ENCODE results near the gene ILF3.

ILF3 gene

GRCh38 chr19:10694706-10695307, 40.7 kb downstream of the ILF3 start:
- no peak for DNase-seq (ENCODE audit: extremely low read depth in 1 of 2, low read depth in 1 of 2)

GRCh38 chr19:10695401-10696398, 41.6 kb downstream of the ILF3 start:
- DNase-seq (ENCODE audit: extremely low read depth in 1 of 2, low read depth in 1 of 2), result peak; percentile 63 to 77

GRCh38 chr19:10699650-10700335, 45.6 kb downstream of the ILF3 start:
- DNase-seq (ENCODE audit: extremely low read depth in 1 of 2, low read depth in 1 of 2), result peak; percentile 34 to 55

- DNase-seq (ENCODE audit: extremely low read depth in 1 of 2, low read depth in 1 of 2), result no peak
Measured at GRCh38 chr19:10701955-10702525, 47.9 kb downstream of the ILF3 start.

- DNase-seq (ENCODE audit: extremely low read depth in 1 of 2, low read depth in 1 of 2), result no peak
Measured at GRCh38 chr19:10706990-10707389, 52.8 kb downstream of the ILF3 start.

GRCh38 chr19:10707440-10707839, 53.3 kb downstream of the ILF3 start:
- no peak for DNase-seq (ENCODE audit: extremely low read depth in 1 of 2, low read depth in 1 of 2)

- no peak for DNase-seq (ENCODE audit: extremely low read depth in 1 of 2, low read depth in 1 of 2)
Measured at GRCh38 chr19:10708291-10708690, 54.1 kb downstream of the ILF3 start.

- DNase-seq (ENCODE audit: extremely low read depth in 1 of 2, low read depth in 1 of 2), result no peak
Measured at GRCh38 chr19:10712045-10712444, 57.9 kb downstream of the ILF3 start.

GRCh38 chr19:10712754-10713153, 58.6 kb downstream of the ILF3 start:
- no peak for DNase-seq (ENCODE audit: extremely low read depth in 1 of 2, low read depth in 1 of 2)

GRCh38 chr19:10713317-10713716, 59.2 kb downstream of the ILF3 start:
- no peak for DNase-seq (ENCODE audit: extremely low read depth in 1 of 2, low read depth in 1 of 2)

- no peak for DNase-seq (ENCODE audit: extremely low read depth in 1 of 2, low read depth in 1 of 2)
Measured at GRCh38 chr19:10717054-10717355, 62.9 kb downstream of the ILF3 start.

- peak; percentile 88 to 92 for DNase-seq (ENCODE audit: extremely low read depth in 1 of 2, low read depth in 1 of 2)
Measured at GRCh38 chr19:10717356-10718204, 63.4 kb downstream of the ILF3 start, which contains the start of gene DNM2. Gene DNM2 (plus strand): TSS chr19:10718079. CDS start chr19:10718243, 164 bp downstream.

GRCh38 chr19:10718205-10719196, 64.4 kb downstream of the ILF3 start:
- peak in 1 of 2 donors; percentile 25 for DNase-seq (ENCODE audit: extremely low read depth in 1 of 2, low read depth in 1 of 2)

GRCh38 chr19:10719466-10719961, 65.4 kb downstream of the ILF3 start:
- DNase-seq (ENCODE audit: extremely low read depth in 1 of 2, low read depth in 1 of 2), result no peak

- DNase-seq (ENCODE audit: extremely low read depth in 1 of 2, low read depth in 1 of 2), result no peak
Measured at GRCh38 chr19:10720607-10721125, 66.5 kb downstream of the ILF3 start.

GRCh38 chr19:10723591-10723990, 69.4 kb downstream of the ILF3 start:
- DNase-seq (ENCODE audit: extremely low read depth in 1 of 2, low read depth in 1 of 2), result no peak

- no peak for DNase-seq (ENCODE audit: extremely low read depth in 1 of 2, low read depth in 1 of 2)
Measured at GRCh38 chr19:10724573-10725071, 70.5 kb downstream of the ILF3 start.

- no peak for DNase-seq (ENCODE audit: extremely low read depth in 1 of 2, low read depth in 1 of 2)
Measured at GRCh38 chr19:10725415-10725814, 71.3 kb downstream of the ILF3 start.

Data from activated CD8-positive, alpha-beta memory T cell treated with anti-CD3 and anti-CD28 coated beads for 1 hour (primary cell).